ENCODE results near the gene TRPC6. TPM values are rescaled to one million over a fixed set of nuclear protein-coding genes. Genes with fewer than 3 reads are reported as not detected.

The TRPC6 gene
- total and polyA plus RNA-seq, 2 donors (not counting 1 experiment from before 2014, with no cell fraction given): 4.6 to 26.4 TPM

GRCh38 chr11:101576456-101576855, 7.4 kb downstream of the TRPC6 start:
- H3K4me3 ChIP-seq (replicated peaks in 1 of 4; ENCODE audit: control extremely low read depth in 1 of 4, insufficient read depth in 1 of 4, low read depth in 3 of 4, low read length in 4 of 4): no peak overlapping the region
- TF ChIP-seq EZH2 (IDR thresholded peaks at IDR 0.05; ENCODE audit: low read length, missing control alignments) (no peak), CTCF (conservative IDR thresholded peaks at IDR 0.05 in 1 of 2, IDR thresholded peaks at IDR 0.05 in 1 of 2; ENCODE audit: low read depth in 1 of 2, low read length in 2 of 2) (no peak)
- no peak for DNase-seq (ENCODE audit: low read depth in 2 of 2)
- H2AFZ ChIP-seq (ENCODE audit: low read length): no peak overlapping the region
- no peaks in the 10 kb centered on the region for H4K20me1 ChIP-seq (ENCODE audit: control insufficient read depth, extremely low read depth, insufficient read depth, low read length)
- H3K4me2 ChIP-seq (ENCODE audit: extremely low read depth, insufficient read depth, low read length): no peak overlapping the region
- no peaks in the 10 kb centered on the region for H3K36me3 ChIP-seq (ENCODE audit: control insufficient read depth, insufficient read depth, low read length)
- no peaks in the 10 kb centered on the region for H3K27me3 ChIP-seq (ENCODE audit: control insufficient read depth, insufficient read depth, low read length)
- peaks cover 6% of the 10 kb centered on the region for H3K4me1 ChIP-seq (ENCODE audit: control insufficient read depth, extremely low read depth, insufficient read depth, low read length)
- H3K79me2 ChIP-seq (ENCODE audit: control insufficient read depth, insufficient read depth, low read length): peaks cover 16% of the 10 kb centered on the region
- no peaks in the 10 kb centered on the region for H3K9me3 ChIP-seq (ENCODE audit: control insufficient read depth, insufficient read depth, low read depth, low read length)
- H3K9ac ChIP-seq (ENCODE audit: insufficient read depth, low read length): no peak overlapping the region
- H3K27ac ChIP-seq (ENCODE audit: insufficient read depth, low read length): no peak overlapping the region

- H4K20me1 ChIP-seq (ENCODE audit: control insufficient read depth, extremely low read depth, insufficient read depth, low read length): no peaks in the 10 kb centered on the region
- H3K4me3 ChIP-seq (replicated peaks in 1 of 4; ENCODE audit: control extremely low read depth in 1 of 4, insufficient read depth in 1 of 4, low read depth in 3 of 4, low read length in 4 of 4): no peak overlapping the region
- H3K27me3 ChIP-seq (ENCODE audit: control insufficient read depth, insufficient read depth, low read length): no peaks in the 10 kb centered on the region
- no peak overlapping the region for H3K27ac ChIP-seq (ENCODE audit: insufficient read depth, low read length)
- H3K4me2 ChIP-seq (ENCODE audit: extremely low read depth, insufficient read depth, low read length): no peak overlapping the region
- H3K9ac ChIP-seq (ENCODE audit: insufficient read depth, low read length): no peak overlapping the region
- DNase-seq (ENCODE audit: low read depth in 2 of 2): no peak
- no peak overlapping the region for H2AFZ ChIP-seq (ENCODE audit: low read length)
- H3K9me3 ChIP-seq (ENCODE audit: control insufficient read depth, insufficient read depth, low read depth, low read length): no peaks in the 10 kb centered on the region
- peaks cover 6% of the 10 kb centered on the region for H3K4me1 ChIP-seq (ENCODE audit: control insufficient read depth, extremely low read depth, insufficient read depth, low read length)
- no peaks in the 10 kb centered on the region for H3K36me3 ChIP-seq (ENCODE audit: control insufficient read depth, insufficient read depth, low read length)
- peaks cover 9% of the 10 kb centered on the region for H3K79me2 ChIP-seq (ENCODE audit: control insufficient read depth, insufficient read depth, low read length)
- no peak for TF ChIP-seq CTCF (conservative IDR thresholded peaks at IDR 0.05 in 1 of 2, IDR thresholded peaks at IDR 0.05 in 1 of 2; ENCODE audit: low read depth in 1 of 2, low read length in 2 of 2)
- TF ChIP-seq EZH2 (IDR thresholded peaks at IDR 0.05; ENCODE audit: low read length, missing control alignments): no peak
These were observed 8.9 kb downstream of the TRPC6 start for GRCh38 chr11:101574886-101575285.

GRCh38 chr11:101567071-101567470, 16.7 kb downstream of the TRPC6 start:
- H3K4me3 ChIP-seq (replicated peaks in 1 of 4; ENCODE audit: control extremely low read depth in 1 of 4, insufficient read depth in 1 of 4, low read depth in 3 of 4, low read length in 4 of 4): no peak overlapping the region
- H3K36me3 ChIP-seq (ENCODE audit: control insufficient read depth, insufficient read depth, low read length): no peaks in the 10 kb centered on the region
- TF ChIP-seq CTCF (conservative IDR thresholded peaks at IDR 0.05 in 1 of 2, IDR thresholded peaks at IDR 0.05 in 1 of 2; ENCODE audit: low read depth in 1 of 2, low read length in 2 of 2) (no peak), EZH2 (IDR thresholded peaks at IDR 0.05; ENCODE audit: low read length, missing control alignments) (no peak)
- H3K9me3 ChIP-seq (ENCODE audit: control insufficient read depth, insufficient read depth, low read depth, low read length): no peaks in the 10 kb centered on the region
- H3K79me2 ChIP-seq (ENCODE audit: control insufficient read depth, insufficient read depth, low read length): peaks cover 15% of the 10 kb centered on the region
- no peak overlapping the region for H3K4me2 ChIP-seq (ENCODE audit: extremely low read depth, insufficient read depth, low read length)
- peaks cover 3% of the 10 kb centered on the region for H3K4me1 ChIP-seq (ENCODE audit: control insufficient read depth, extremely low read depth, insufficient read depth, low read length)
- no peak for DNase-seq (ENCODE audit: low read depth in 2 of 2)
- no peak overlapping the region for H3K27ac ChIP-seq (ENCODE audit: insufficient read depth, low read length)
- H2AFZ ChIP-seq (ENCODE audit: low read length): no peak overlapping the region
- H3K9ac ChIP-seq (ENCODE audit: insufficient read depth, low read length): no peak overlapping the region
- H4K20me1 ChIP-seq (ENCODE audit: control insufficient read depth, extremely low read depth, insufficient read depth, low read length): no peaks in the 10 kb centered on the region
- no peaks in the 10 kb centered on the region for H3K27me3 ChIP-seq (ENCODE audit: control insufficient read depth, insufficient read depth, low read length)
